Endothelial cell (in vitro differentiated cells): ENCODE data around the gene VTN. TPM values are rescaled to one million over a fixed set of nuclear protein-coding genes. Genes with fewer than 3 reads are reported as not detected.

Source experiments
- DNase-seq: peaks from one replicate; pipeline ENCODE4 v3.0.0; 2021; ENCODE audit warnings: low spot score
- H3K27ac Mint-ChIP-seq: one replicate; pipeline ENCODE4 v1.8.0; 2021; ENCODE audit warnings: mixed read lengths, inconsistent platforms; ENCODE audit not compliant: unreplicated experiment
- H3K27me3 Mint-ChIP-seq: one replicate; pipeline ENCODE4 v1.8.0; 2021; ENCODE audit warnings: mild to moderate bottlenecking, moderate library complexity, mixed read lengths, inconsistent platforms; ENCODE audit not compliant: unreplicated experiment
- H3K36me3 Mint-ChIP-seq: one replicate; pipeline ENCODE4 v1.8.0; 2021; ENCODE audit warnings: mild to moderate bottlenecking, low read depth, mixed read lengths, inconsistent platforms; ENCODE audit not compliant: unreplicated experiment
- H3K4me1 Mint-ChIP-seq: one replicate; pipeline ENCODE4 v1.8.0; 2021; ENCODE audit warnings: mild to moderate bottlenecking, mixed read lengths, inconsistent platforms; ENCODE audit not compliant: unreplicated experiment
- H3K4me3 Mint-ChIP-seq: one replicate; pipeline ENCODE4 v1.8.0; 2021; ENCODE audit warnings: mild to moderate bottlenecking, mixed read lengths, inconsistent platforms; ENCODE audit not compliant: unreplicated experiment
- H3K9me3 Mint-ChIP-seq: one replicate; pipeline ENCODE4 v1.8.0; 2021; ENCODE audit warnings: mixed read lengths, inconsistent platforms; ENCODE audit not compliant: unreplicated experiment
- CTCF ChIP-seq: fragments of 200-600 bp; sonication (generic); IDR thresholded peaks from one replicate; pipeline ENCODE4 v1.5.0; 2021; ENCODE audit warnings: antibody characterized with exemption; ENCODE audit not compliant: unreplicated experiment
- total RNA-seq: library from RNA; stranded (reverse); fragmentation: NEBNext Ultra II Directional; extraction: Animal tissue kit (Norgen Biotek cat#: 25700); gene quantifications from one replicate; pipeline ENCODE4 v1.2.1, GENCODE V29; 2021; ENCODE audit not compliant: unreplicated experiment

VTN gene
- total RNA-seq, 1 donor from 2014 or later: not detected

GRCh38 chr17:28391401-28391800, 21.3 kb upstream of the VTN start:
- no peaks in the 10 kb centered on the region for H3K9me3 Mint-ChIP-seq
- peaks cover 7% of the 10 kb centered on the region for H3K27me3 Mint-ChIP-seq
- no peak for TF ChIP-seq CTCF
- no peak overlapping the region for H3K4me3 Mint-ChIP-seq
- peaks cover 36% of the 10 kb centered on the region for H3K4me1 Mint-ChIP-seq
- no peak overlapping the region for H3K27ac Mint-ChIP-seq
- H3K36me3 Mint-ChIP-seq: no peaks in the 10 kb centered on the region
- no peak for DNase-seq

DNA sequence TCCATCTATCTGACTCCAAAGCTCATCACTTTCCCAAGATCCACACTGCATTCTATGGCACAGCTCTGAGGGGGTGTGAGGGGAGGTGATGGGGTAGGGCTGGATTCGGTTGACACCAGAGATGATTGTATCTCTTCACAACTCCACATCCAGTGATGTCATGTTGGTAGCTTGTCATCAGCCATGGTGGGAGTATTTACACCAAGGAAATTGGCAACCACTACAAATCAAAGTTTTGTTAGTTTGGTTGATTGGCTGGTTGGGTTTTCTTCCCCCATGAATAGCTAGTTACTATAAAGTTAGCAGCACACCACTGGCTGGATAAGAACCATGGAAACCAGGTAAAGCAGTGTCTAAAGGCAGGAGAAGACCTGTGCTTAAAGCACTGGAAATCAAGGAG, 20.9 kb upstream of the VTN start:
- peaks cover 7% of the 10 kb centered on the region for H3K27me3 Mint-ChIP-seq
- H3K4me3 Mint-ChIP-seq: no peak overlapping the region

DNA sequence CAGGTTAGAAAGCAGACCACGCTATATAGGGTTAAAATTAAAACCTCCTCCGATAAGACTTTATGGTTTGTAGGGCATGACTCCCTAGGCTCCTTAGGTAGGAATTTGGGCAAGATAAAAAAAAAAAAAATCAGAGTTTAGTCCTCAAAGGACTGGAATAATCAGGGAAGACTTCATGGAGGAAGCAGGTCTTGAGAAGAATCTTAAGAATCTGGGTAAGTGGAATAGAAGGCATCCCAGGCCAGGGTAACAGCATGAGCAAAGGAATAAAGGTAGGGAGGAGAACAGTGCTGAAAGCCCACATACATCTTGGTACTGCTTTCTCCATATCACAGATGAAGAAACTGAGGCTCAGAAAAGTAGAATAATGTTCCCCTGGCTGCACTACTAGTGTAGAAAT, 20.5 kb upstream of the VTN start:
- peak overlapping the region; percentile 8 for H3K27ac Mint-ChIP-seq
- peaks cover 33% of the 10 kb centered on the region for H3K4me1 Mint-ChIP-seq
- no peak for TF ChIP-seq CTCF
- H3K27me3 Mint-ChIP-seq: peaks cover 7% of the 10 kb centered on the region
- DNase-seq: no peak
- no peak overlapping the region for H3K4me3 Mint-ChIP-seq
- no peaks in the 10 kb centered on the region for H3K36me3 Mint-ChIP-seq
- H3K9me3 Mint-ChIP-seq: no peaks in the 10 kb centered on the region

More for the DNA sequence above, 20.9 kb upstream of the VTN start:
- H3K9me3 Mint-ChIP-seq: no peaks in the 10 kb centered on the region
- H3K4me1 Mint-ChIP-seq: peaks cover 36% of the 10 kb centered on the region
- TF ChIP-seq CTCF: no peak
- DNase-seq: no peak
- no peaks in the 10 kb centered on the region for H3K36me3 Mint-ChIP-seq
- no peak overlapping the region for H3K27ac Mint-ChIP-seq

GRCh38 chr17:28390141-28390540, 20.0 kb upstream of the VTN start:
- no peak for DNase-seq
- Mint-ChIP-seq H3K27me3 (peaks cover 10% of the 10 kb centered on the region), H3K36me3 (no peaks in the 10 kb centered on the region), H3K4me1 (peaks cover 28% of the 10 kb centered on the region), H3K9me3 (no peaks in the 10 kb centered on the region), H3K4me3 (no peak overlapping the region), H3K27ac (no peak overlapping the region)
- no peak for TF ChIP-seq CTCF

GRCh38 chr17:28388106-28388505, 18.0 kb upstream of the VTN start:
- TF ChIP-seq CTCF: no peak
- DNase-seq: no peak
- no peak overlapping the region for H3K27ac Mint-ChIP-seq
- peaks cover 7% of the 10 kb centered on the region for H3K36me3 Mint-ChIP-seq
- H3K4me1 Mint-ChIP-seq: peaks cover 19% of the 10 kb centered on the region
- H3K9me3 Mint-ChIP-seq: no peaks in the 10 kb centered on the region
- no peak overlapping the region for H3K4me3 Mint-ChIP-seq
- H3K27me3 Mint-ChIP-seq: peaks cover 15% of the 10 kb centered on the region
